WI38 (cell line): ENCODE results near the gene CLDN19.

ENCODE experiments used
- H3K4me3 ChIP-seq: 2 replicates; pipeline ENCODE4 v1.5.1; 2011; ENCODE audit warnings: low read depth, mild to moderate bottlenecking, control low read depth, low read length
- TF ChIP-seq, protein P1 (sequence below): IDR thresholded peaks from 2 replicates; pipeline ENCODE4 v1.5.1; 2012; ENCODE audit warnings: low read depth, mild to moderate bottlenecking, control low read depth, low read length

The CLDN19 gene

DNA sequence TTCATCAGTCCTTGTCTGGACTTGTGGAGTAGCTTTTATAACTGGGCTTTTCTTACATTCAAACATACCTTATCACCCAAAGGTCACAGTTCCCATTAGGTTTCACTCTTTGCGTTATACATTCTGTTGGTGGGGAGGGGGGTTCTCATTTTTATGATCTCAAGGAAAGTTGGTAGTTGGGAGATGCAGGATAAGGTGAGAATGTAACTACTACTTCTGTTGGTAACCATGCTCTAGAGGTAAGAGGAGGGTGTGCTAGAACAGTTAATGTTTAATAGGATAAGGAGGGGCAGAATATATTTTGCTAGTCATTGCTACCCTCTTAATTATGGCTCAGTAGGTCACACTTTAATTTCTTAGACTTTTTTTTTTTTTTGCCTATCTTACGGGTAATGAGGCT is 47.1 kb downstream of the CLDN19 start:
- TF ChIP-seq, protein P1, sequence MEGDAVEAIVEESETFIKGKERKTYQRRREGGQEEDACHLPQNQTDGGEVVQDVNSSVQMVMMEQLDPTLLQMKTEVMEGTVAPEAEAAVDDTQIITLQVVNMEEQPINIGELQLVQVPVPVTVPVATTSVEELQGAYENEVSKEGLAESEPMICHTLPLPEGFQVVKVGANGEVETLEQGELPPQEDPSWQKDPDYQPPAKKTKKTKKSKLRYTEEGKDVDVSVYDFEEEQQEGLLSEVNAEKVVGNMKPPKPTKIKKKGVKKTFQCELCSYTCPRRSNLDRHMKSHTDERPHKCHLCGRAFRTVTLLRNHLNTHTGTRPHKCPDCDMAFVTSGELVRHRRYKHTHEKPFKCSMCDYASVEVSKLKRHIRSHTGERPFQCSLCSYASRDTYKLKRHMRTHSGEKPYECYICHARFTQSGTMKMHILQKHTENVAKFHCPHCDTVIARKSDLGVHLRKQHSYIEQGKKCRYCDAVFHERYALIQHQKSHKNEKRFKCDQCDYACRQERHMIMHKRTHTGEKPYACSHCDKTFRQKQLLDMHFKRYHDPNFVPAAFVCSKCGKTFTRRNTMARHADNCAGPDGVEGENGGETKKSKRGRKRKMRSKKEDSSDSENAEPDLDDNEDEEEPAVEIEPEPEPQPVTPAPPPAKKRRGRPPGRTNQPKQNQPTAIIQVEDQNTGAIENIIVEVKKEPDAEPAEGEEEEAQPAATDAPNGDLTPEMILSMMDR = no peak
- no peak overlapping the region for H3K4me3 ChIP-seq

DNA sequence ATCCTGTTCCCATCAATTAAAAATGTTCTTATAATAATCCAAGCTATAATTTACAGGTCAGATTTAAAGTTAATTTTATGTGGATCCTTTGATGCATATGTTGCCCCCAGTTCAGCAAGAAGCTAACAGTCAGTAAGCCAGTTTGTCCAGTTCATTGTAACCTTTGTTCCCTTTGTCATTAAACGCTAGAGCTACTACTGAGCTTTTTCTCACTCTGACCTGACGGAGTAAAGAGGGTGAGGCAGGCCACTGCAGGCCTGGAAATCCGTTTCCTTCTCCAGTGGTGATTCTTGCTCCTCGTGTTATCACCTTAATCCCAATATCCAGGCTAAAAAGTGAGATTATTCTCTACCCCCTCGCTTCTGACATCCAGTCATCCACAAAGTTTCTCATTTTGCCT is 47.6 kb downstream of the CLDN19 start:
- TF ChIP-seq, protein P1 = no peak
- no peak overlapping the region for H3K4me3 ChIP-seq

DNA sequence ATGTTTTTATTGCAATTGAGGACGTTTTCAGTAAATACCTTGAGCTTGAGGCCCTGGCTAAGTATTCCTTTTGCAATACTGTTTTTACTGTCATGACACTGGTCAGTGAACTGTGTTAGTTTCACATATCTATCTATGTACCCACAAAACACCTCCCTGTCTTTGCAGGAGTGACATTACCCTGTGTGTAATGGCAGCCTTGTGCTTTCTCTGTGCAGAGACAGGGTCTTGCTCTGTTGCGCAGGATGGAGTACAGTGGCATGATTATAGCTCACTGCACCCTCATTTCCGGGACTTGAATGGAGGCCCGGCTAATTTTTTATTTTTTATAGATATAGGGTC is 48.9 kb downstream of the CLDN19 start:
- TF ChIP-seq, protein P1 = no peak
- H3K4me3 ChIP-seq = no peak overlapping the region

DNA sequence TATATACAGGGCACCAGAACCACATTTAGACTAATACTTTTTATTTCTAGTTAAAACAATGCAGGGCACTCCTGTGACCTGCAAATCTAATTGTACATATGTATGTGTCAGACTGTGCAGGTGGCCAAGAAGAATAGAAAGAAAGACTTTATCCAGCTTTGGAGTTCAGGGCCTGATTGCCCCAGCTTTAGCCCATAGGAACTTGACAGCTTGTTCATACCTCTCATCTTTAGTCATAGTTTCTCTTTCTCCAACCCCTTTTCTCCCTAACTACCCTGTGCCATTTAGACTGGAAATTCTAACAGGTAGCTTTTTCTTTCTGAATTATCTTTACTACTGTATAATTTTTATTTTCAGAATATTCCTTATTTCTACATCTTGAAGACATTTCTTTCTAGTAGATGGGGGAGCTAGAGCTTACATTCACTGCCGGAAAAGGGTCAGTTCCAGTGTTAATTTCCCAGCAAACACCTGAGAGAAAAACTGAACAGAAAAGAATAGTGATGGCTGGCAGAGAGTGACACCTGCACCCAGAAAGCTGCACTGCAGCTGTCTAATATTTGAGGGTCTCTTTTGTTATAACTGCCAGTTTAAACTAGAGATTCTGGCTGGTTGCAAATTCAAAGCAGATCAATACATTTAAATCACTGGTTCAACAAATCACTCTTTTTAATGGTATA is 49.4 kb downstream of the CLDN19 start:
- no peak overlapping the region for H3K4me3 ChIP-seq
- TF ChIP-seq, protein P1 = no peak

DNA sequence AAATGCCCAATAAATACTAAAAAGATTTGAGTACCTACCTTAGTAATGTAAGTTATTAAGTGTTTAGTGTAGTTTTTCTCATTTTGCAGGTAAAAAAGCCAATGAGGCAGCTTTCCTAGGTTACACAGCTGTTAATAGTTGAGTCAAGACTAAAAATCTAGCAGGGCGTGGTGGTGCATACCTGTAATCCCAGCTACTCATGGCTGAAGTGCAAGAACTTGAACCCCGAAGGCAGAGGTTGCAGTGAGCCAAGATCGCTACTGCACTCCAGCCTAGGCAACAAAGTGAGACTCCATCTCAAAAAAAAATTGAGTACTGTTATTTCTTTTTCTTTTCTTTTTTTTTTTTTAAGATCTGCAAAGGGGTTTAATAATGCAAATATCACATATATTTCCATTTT is 50.1 kb downstream of the CLDN19 start:
- TF ChIP-seq, protein P1 = no peak
- no peak overlapping the region for H3K4me3 ChIP-seq

DNA sequence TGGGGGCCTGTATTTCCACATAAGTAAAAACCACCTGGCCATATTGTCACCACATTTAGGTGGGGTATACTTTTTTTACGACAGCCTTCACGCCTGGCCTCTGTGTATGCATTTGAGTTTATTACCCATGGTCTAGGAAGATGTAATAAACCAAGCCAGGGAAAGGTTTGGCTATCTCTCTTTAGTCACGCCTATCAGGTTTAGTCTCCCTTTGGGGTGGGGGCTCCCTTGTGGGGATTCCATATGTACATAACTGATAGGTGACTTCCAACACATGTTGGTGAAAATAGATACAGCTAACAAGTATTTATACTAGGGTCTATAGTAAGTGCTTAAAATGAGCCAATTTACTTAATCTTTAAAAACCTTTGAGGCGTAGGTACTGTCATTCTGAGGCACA is 53.6 kb downstream of the CLDN19 start:
- no peak overlapping the region for H3K4me3 ChIP-seq
- TF ChIP-seq, protein P1 = no peak

DNA sequence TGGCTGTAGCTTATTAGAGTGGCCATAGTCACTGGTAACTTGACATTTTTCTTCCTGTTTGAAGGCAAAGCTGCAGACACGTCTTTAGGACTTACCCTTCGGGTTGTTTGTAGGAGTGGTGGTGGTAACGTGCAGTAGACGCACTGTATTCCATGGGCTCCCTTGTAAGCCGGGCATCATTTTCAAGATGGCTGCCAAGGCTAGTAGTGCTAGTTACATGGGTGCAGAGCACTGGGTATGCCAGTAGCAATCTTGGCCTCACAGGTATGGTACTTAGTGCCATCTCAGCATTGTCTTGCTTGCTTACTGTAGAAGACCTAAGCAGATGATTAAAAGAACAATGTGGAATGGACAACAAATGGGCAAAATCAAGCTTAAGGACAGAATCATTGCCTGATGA is 55.9 kb downstream of the CLDN19 start:
- TF ChIP-seq, protein P1 = no peak
- peak overlapping the region; percentile 85 for H3K4me3 ChIP-seq
